Neuronal stem cell (in vitro differentiated cells): ENCODE measurements around the gene SEMA6A.

Experiments
- DNase-seq: peaks from one replicate; pipeline ENCODE4 v3.0.0-alpha.2; 2013; ENCODE audit warnings: low spot score
- H2AFZ ChIP-seq: one replicate; pipeline ENCODE4 v1.6.1; 2013; ENCODE audit warnings: mild to moderate bottlenecking, low read length, inconsistent platforms
- H2AK5ac ChIP-seq: 2 replicates; pipeline ENCODE4 v1.6.1; 2013; ENCODE audit warnings: low read depth, mild to moderate bottlenecking, inconsistent platforms, low read length, moderate library complexity, mixed read lengths
- H2BK120ac ChIP-seq: 2 replicates; pipeline ENCODE4 v1.6.1; 2013; ENCODE audit warnings: low read depth, mild to moderate bottlenecking, inconsistent platforms, low read length, moderate library complexity, mixed read lengths
- H2BK12ac ChIP-seq: one replicate; pipeline ENCODE4 v1.6.1; 2013; ENCODE audit warnings: low read length, inconsistent platforms
- H2BK15ac ChIP-seq: 2 replicates; pipeline ENCODE4 v1.6.1; 2013; ENCODE audit warnings: mild to moderate bottlenecking, low read length, inconsistent platforms, mixed read lengths
- H2BK5ac ChIP-seq: one replicate; pipeline ENCODE4 v1.6.1; 2013; ENCODE audit warnings: inconsistent platforms, mild to moderate bottlenecking, low read length, moderate library complexity
- H3K14ac ChIP-seq: one replicate; pipeline ENCODE4 v1.6.1; 2013; ENCODE audit warnings: low read length, inconsistent platforms
- H3K18ac ChIP-seq: 2 replicates; pipeline ENCODE4 v1.6.1; 2013; ENCODE audit warnings: low read length, inconsistent platforms
- H3K23ac ChIP-seq: 2 replicates; pipeline ENCODE4 v1.6.1; 2013; ENCODE audit warnings: low read depth, mild to moderate bottlenecking, mixed read lengths, low read length, inconsistent platforms; ENCODE audit not compliant: poor library complexity
- H3K27ac ChIP-seq: replicated peaks from 3 replicates; pipeline ENCODE4 v1.5.1; 2013; ENCODE audit warnings: low read length, inconsistent platforms
- H3K27me3 ChIP-seq, 3 experiments: 2 replicates each; pipeline ENCODE4 v1.6.1; 2013; ENCODE audit warnings: low read length in 3 of 3, mild to moderate bottlenecking in 2 of 3, inconsistent platforms in 1 of 3, low read depth in 1 of 3, mixed read lengths in 1 of 3, moderate library complexity in 1 of 3; ENCODE audit not compliant: control insufficient read depth in 3 of 3, insufficient read depth in 3 of 3
- H3K36me3 ChIP-seq, 2 donors: replicated peaks in 1 of 2; 2 replicates each; pipeline ENCODE4 v1.6.1; 2013; ENCODE audit warnings: low read length in 2 of 2; ENCODE audit not compliant: control insufficient read depth in 2 of 2, insufficient read depth in 2 of 2
- H3K4ac ChIP-seq: 2 replicates; pipeline ENCODE4 v1.6.1; 2013; ENCODE audit warnings: inconsistent platforms, mild to moderate bottlenecking, low read length, moderate library complexity
- H3K4me1 ChIP-seq, 2 donors: 1 replicate in 1 of 2; 2 replicates in 1 of 2; pipeline ENCODE4 v1.6.1; 2013; ENCODE audit warnings: low read length in 2 of 2, low read depth in 1 of 2; ENCODE audit not compliant: control insufficient read depth in 2 of 2, insufficient read depth in 1 of 2
- H3K4me2 ChIP-seq: one replicate; pipeline ENCODE4 v1.6.1; 2013; ENCODE audit warnings: mild to moderate bottlenecking, low read length, inconsistent platforms; ENCODE audit not compliant: insufficient read depth, poor library complexity, severe bottlenecking
- H3K4me3 ChIP-seq, 2 donors: 2 replicates each; pipeline ENCODE4 v1.5.1; 2013; ENCODE audit warnings: low read length in 2 of 2, mild to moderate bottlenecking in 2 of 2, inconsistent platforms in 1 of 2, moderate library complexity in 1 of 2
- H3K79me1 ChIP-seq: one replicate; pipeline ENCODE4 v1.6.1; 2013; ENCODE audit warnings: low read depth, mild to moderate bottlenecking, inconsistent platforms, low read length, moderate library complexity
- H3K9ac ChIP-seq: one replicate; pipeline ENCODE4 v1.6.1; 2013; ENCODE audit warnings: mild to moderate bottlenecking, low read depth, low read length, inconsistent platforms; ENCODE audit not compliant: poor library complexity
- H3K9me3 ChIP-seq, 2 donors: replicated peaks in 1 of 2; 2 replicates each; pipeline versions ENCODE3 to v1.6.1; 2013; ENCODE audit warnings: low read length in 2 of 2, mild to moderate bottlenecking in 2 of 2, inconsistent platforms in 1 of 2, low read depth in 1 of 2, mixed read lengths in 1 of 2, moderate library complexity in 1 of 2; ENCODE audit not compliant: control insufficient read depth in 2 of 2, insufficient read depth in 1 of 2
- H4K8ac ChIP-seq: one replicate; pipeline ENCODE4 v1.6.1; 2013; ENCODE audit warnings: low read depth, mild to moderate bottlenecking, inconsistent platforms, low read length, moderate library complexity
- H4K91ac ChIP-seq: one replicate; pipeline ENCODE4 v1.6.1; 2013; ENCODE audit warnings: low read length, low read depth, mild to moderate bottlenecking, inconsistent platforms; ENCODE audit not compliant: poor library complexity
- WGBS, 2 donors: extraction: QIAGEN DNeasy Blood & Tissue Kit; methylation state at CpG; one replicate each; pipeline ENCODE4 v1.1.7; 2013; ENCODE audit warnings: missing lambda C conversion rate in 2 of 2, mixed read lengths in 1 of 2; ENCODE audit not compliant: insufficient read length in 2 of 2, insufficient replicate concordance in 1 of 2; ENCODE audit errors: extremely low coverage in 2 of 2; 5-methylcytosine and 5-hydroxymethylcytosine counted together

SEMA6A gene

DNA sequence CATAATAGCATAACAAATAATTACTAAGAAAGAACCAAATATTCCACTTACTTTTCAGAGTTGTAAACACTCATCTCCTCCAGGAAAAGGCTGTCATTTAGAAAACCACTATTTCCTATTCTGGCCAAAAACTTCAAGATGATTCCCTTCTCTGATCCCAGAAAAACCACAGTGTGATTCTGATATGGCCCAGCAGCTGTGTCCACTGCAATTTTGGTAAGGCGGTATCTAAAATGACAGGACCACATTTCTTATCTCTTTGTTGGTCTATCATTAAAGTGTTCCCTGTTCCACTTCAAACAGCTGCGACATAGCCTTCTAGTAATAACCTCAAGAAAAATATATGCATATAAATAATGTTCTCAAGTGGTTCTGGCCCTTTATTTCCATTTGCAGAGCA is 96.1 kb downstream of the SEMA6A start:
- no CpG with 5 or more reads among the region's 2 CpGs for WGBS, 2 donors
- no peaks in the 10 kb centered on the region for H3K27me3 ChIP-seq
- H3K9ac ChIP-seq, result no peak overlapping the region
- no peak overlapping the region for H3K4me2 ChIP-seq
- H3K9me3 ChIP-seq, result peaks cover 5 to 20% of the 10 kb centered on the region in 2 donors
- H3K79me1 ChIP-seq, result peaks cover 2% of the 10 kb centered on the region
- no peak overlapping the region for H3K4me3 ChIP-seq
- H3K18ac ChIP-seq, result no peak overlapping the region
- H2BK120ac ChIP-seq, result no peak overlapping the region
- no peak overlapping the region for H2AK5ac ChIP-seq
- no peak overlapping the region for H3K23ac ChIP-seq
- H3K4me1 ChIP-seq, result peaks cover 0 to 1% of the 10 kb centered on the region in 2 donors
- H3K36me3 ChIP-seq, result peaks cover 39 to 44% of the 10 kb centered on the region in 2 donors
- H2BK15ac ChIP-seq, result no peak overlapping the region
- H2BK12ac ChIP-seq, result no peak overlapping the region
- H3K4ac ChIP-seq, result no peak overlapping the region
- H4K91ac ChIP-seq, result no peak overlapping the region
- no peak overlapping the region for H3K27ac ChIP-seq
- H2AFZ ChIP-seq, result no peak overlapping the region
- DNase-seq, result no peak
- no peak overlapping the region for H2BK5ac ChIP-seq
- H3K14ac ChIP-seq, result no peak overlapping the region
- no peak overlapping the region for H4K8ac ChIP-seq

DNA sequence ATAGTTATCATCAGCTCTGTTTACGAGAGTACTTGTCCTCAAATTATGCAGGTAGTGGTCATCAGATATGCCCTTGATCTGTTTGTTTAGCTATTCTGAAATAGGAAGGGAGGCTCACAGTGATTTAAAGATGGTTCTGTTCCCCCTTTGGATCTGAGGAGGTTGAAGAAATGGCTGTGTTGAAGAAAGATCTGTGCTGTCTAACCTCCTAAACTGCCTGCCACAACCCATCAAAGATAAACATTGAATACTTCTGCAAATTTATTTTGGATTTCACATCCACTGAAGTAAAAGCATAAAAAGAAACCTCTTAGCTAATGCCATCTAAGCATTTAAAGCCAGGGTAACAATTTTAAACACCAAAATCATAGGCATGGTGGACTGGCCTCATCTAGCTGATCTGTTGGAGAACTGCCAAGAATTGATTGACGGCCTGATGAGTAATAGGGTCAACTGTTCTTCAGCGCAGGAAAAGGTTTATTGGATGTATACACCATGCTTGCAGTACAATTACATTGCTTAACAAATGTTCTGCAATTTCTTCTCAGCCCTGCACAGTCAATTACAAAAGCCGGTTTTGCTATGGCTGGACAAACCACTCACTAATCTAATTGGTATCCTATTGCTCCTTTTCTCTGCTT is 97.6 kb downstream of the SEMA6A start:
- no peak overlapping the region for H3K4me2 ChIP-seq
- H3K27me3 ChIP-seq, result no peaks in the 10 kb centered on the region
- H3K4me3 ChIP-seq, result no peak overlapping the region
- H3K9me3 ChIP-seq, result peaks cover 5 to 20% of the 10 kb centered on the region in 2 donors
- H2BK15ac ChIP-seq, result no peak overlapping the region
- no peak overlapping the region for H2AK5ac ChIP-seq
- H3K4me1 ChIP-seq, result peaks cover 0 to 1% of the 10 kb centered on the region in 2 donors
- H3K9ac ChIP-seq, result no peak overlapping the region
- no peak overlapping the region for H2BK120ac ChIP-seq
- no CpG with 5 or more reads among the region's 4 CpGs for WGBS, 2 donors
- no peak overlapping the region for H3K27ac ChIP-seq
- H3K4ac ChIP-seq, result no peak overlapping the region
- H4K91ac ChIP-seq, result no peak overlapping the region
- H2AFZ ChIP-seq, result no peak overlapping the region
- DNase-seq, result no peak
- H2BK5ac ChIP-seq, result no peak overlapping the region
- no peak overlapping the region for H3K18ac ChIP-seq
- H2BK12ac ChIP-seq, result no peak overlapping the region
- H3K14ac ChIP-seq, result no peak overlapping the region
- peaks cover 34 to 44% of the 10 kb centered on the region in 2 donors for H3K36me3 ChIP-seq
- H4K8ac ChIP-seq, result no peak overlapping the region
- peaks cover 2% of the 10 kb centered on the region for H3K79me1 ChIP-seq
- H3K23ac ChIP-seq, result no peak overlapping the region

DNA sequence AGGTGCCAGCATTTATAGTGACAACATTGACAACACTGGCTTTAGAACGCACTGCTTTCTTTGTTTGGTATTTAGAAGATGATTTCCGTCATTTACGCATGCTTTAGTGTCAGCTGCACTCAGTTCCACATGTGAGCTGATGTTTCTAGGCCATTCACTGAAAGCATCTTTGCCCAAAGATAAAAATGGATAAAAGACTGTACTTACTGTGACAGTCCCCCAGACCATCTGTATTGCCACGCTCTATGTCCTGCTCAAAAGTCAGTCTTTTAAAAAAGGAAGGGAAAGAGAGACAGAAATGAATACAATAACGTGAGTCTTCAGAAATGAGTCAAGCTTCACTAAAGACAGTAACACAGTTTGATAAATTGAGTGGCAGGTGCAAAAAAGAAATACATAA is 99.3 kb downstream of the SEMA6A start:
- Histone ChIP-seq H2BK12ac (no peak overlapping the region), H2AFZ (no peak overlapping the region), H3K79me1 (peaks cover 2% of the 10 kb centered on the region), H2BK120ac (no peak overlapping the region), H3K4ac (no peak overlapping the region), H3K9me3 (peaks cover 5 to 20% of the 10 kb centered on the region in 2 donors), H3K27me3 (no peaks in the 10 kb centered on the region), H3K4me1 (no peaks in the 10 kb centered on the region), H3K9ac (no peak overlapping the region), H2AK5ac (no peak overlapping the region), H3K4me2 (no peak overlapping the region), H3K14ac (no peak overlapping the region), H3K4me3 (no peak overlapping the region), H3K36me3 (peaks cover 30 to 44% of the 10 kb centered on the region in 2 donors), H2BK5ac (no peak overlapping the region), H4K91ac (no peak overlapping the region), H4K8ac (no peak overlapping the region), H3K23ac (no peak overlapping the region), H2BK15ac (no peak overlapping the region), H3K27ac (no peak overlapping the region), H3K18ac (no peak overlapping the region)
- DNase-seq, result no peak
- no CpG with 5 or more reads among the region's 5 CpGs for WGBS, 2 donors

DNA sequence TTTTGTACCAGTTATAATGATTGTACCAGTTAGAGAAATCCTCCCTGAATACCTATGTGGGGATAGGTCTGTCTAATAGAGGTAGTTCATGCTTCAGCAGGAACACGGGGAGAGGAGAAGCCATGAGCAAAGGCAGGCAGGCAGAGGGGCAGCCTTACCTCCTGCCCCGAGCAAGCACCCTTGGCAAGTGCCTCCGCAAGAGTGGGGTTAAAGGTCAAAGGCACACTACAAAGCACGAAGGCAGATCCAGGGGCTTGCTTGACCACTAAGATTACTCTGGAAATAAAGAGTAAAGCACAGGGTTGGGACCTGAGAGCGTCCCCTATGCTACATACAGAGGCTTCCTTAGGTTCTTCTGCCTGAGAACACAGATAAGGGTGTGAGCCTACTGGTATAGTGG is 100.9 kb downstream of the SEMA6A start:
- Histone ChIP-seq H3K18ac (no peak overlapping the region), H3K27me3 (no peaks in the 10 kb centered on the region), H3K4me1 (no peaks in the 10 kb centered on the region), H3K36me3 (peaks cover 22 to 30% of the 10 kb centered on the region in 2 donors), H3K4ac (no peak overlapping the region), H4K91ac (no peak overlapping the region), H2BK120ac (no peak overlapping the region), H3K4me2 (no peak overlapping the region), H3K27ac (no peak overlapping the region), H4K8ac (no peak overlapping the region), H3K14ac (no peak overlapping the region), H3K79me1 (peaks cover 2% of the 10 kb centered on the region), H2AK5ac (no peak overlapping the region), H2AFZ (no peak overlapping the region), H3K23ac (no peak overlapping the region), H3K9me3 (peaks cover 5 to 20% of the 10 kb centered on the region in 2 donors), H3K4me3 (no peak overlapping the region), H2BK12ac (no peak overlapping the region), H3K9ac (no peak overlapping the region), H2BK15ac (no peak overlapping the region), H2BK5ac (no peak overlapping the region)
- DNase-seq, result no peak
- no CpG with 5 or more reads among the region's 5 CpGs for WGBS, 2 donors
